ENCODE measurements around the gene CDH10. TPM values are rescaled to one million over a fixed set of nuclear protein-coding genes. Genes with fewer than 3 reads are reported as not detected.

The CDH10 gene
- total RNA-seq, 1 donor from 2014 or later, result 0.35 TPM

GRCh38 chr5:24439465-24439864 lies 205.3 kb downstream of the CDH10 start:
- intact Hi-C loops (cut with DNase I), result no loop called here
- DNase-seq, result no peak
- ATAC-seq, result no peak

More at GRCh38 chr5:24439465-24439864, 205.3 kb downstream of the CDH10 start:
- H3K4me3 ChIP-seq, result no peak overlapping the region
- no peaks in the 10 kb centered on the region for H3K4me1 ChIP-seq
- no peak for TF ChIP-seq CTCF (IDR thresholded peaks at IDR 0.05)
- no peaks in the 10 kb centered on the region for H3K27me3 ChIP-seq (ENCODE audit: low read depth)
- H3K36me3 ChIP-seq, result no peaks in the 10 kb centered on the region
- H3K27ac ChIP-seq, result no peak overlapping the region
- no peaks in the 10 kb centered on the region for H3K9me3 ChIP-seq
